Uterus (tissue), 4 donors: ENCODE measurements around the gene LPCAT2. TPM values are rescaled to one million over a fixed set of nuclear protein-coding genes. Genes with fewer than 3 reads are reported as not detected.

Experiments
- DNase-seq, 2 donors: peaks; one replicate each; pipeline ENCODE4 v3.0.0-alpha.2; 2019 to 2020
- H3K27ac ChIP-seq, 2 donors: fragments of 200-600 bp; sonication (generic); 1 replicate in 1 of 2; 2 replicates in 1 of 2; pipeline ENCODE4 v1.5.1; 2016 to 2018
- H3K27me3 ChIP-seq, 2 donors: fragments of 200-600 bp; sonication (generic); one replicate each; pipeline ENCODE4 v1.5.1; 2018 to 2019; ENCODE audit warnings: control low read depth in 1 of 2
- H3K36me3 ChIP-seq, 2 donors: fragments of 200-600 bp; sonication (generic); one replicate each; pipeline ENCODE4 v1.5.1; 2019; ENCODE audit warnings: control low read depth in 1 of 2
- H3K4me1 ChIP-seq, 2 donors: fragments of 200-600 bp; sonication (generic); one replicate each; pipeline ENCODE4 v1.5.1; 2018 to 2019; ENCODE audit warnings: control low read depth in 1 of 2
- H3K4me3 ChIP-seq, 2 donors: fragments of 200-600 bp; sonication (generic); 1 replicate in 1 of 2; 2 replicates in 1 of 2; pipeline ENCODE4 v1.5.1; 2018 to 2019; ENCODE audit warnings: mild to moderate bottlenecking in 1 of 2
- H3K9me3 ChIP-seq, 2 donors: fragments of 200-600 bp; sonication (generic); one replicate each; pipeline ENCODE4 v1.5.1; 2019; ENCODE audit warnings: control low read depth in 1 of 2
- POLR2A ChIP-seq, 2 donors: fragments of 450-650 bp; IDR thresholded peaks; one replicate each; pipeline ENCODE4 v1.6.1; 2016; ENCODE audit warnings: antibody characterized with exemption in 2 of 2, mild to moderate bottlenecking in 1 of 2, moderate library complexity in 1 of 2
- intact Hi-C: fragments of 100-400 bp; cut with DNase I; formaldehyde crosslinking; loops from one replicate; pipeline ENCODE4 v1.15.1; 2023; ENCODE audit warnings: low total_unique reads
- total RNA-seq, 4 donors: library from RNA; depleted of rRNA in 3 of 4; stranded (reverse); fragments of >200 nt in 3 of 4; gene quantifications; one replicate each; pipeline versions ENCODE4 v1.1.0 to v1.2.4, GENCODE V29; 2014 to 2023
- TF ChIP-seq, protein P1 (sequence below), 4 experiments: fragments of 200-600 bp in 2 of 4; fragments of 450-650 bp in 2 of 4; sonication (generic) in 2 of 4; IDR thresholded peaks; one replicate each; pipeline ENCODE4 v1.5.1; 2016 to 2019; ENCODE audit warnings: antibody characterized with exemption in 4 of 4, mild to moderate bottlenecking in 2 of 4, moderate library complexity in 1 of 4
- donor health status: DM: yes; HTN: yes; CAD: no.

LPCAT2 gene
- total RNA-seq, 4 donors from 2014 or later: 28.8 to 52.9 (median 36.3) TPM

DNA sequence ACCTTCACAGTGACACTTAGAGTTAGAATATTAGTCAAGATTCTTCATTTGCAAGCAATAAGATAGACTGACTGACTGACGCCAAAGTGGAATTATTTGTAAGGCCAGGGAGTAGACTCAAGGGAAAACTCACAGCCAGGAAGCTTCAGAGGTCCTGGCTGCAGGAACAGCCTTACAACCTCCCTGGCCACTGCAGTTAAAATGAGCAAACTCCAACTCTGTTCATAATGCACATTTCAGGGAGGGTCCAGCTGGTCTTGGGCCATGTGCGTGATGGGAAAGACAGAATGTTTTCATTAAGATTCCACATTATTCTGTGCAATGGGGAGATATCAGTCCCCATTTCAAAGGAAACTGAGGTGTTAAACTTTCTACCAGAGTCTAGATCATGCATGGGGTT lies 67.5 kb downstream of the LPCAT2 start:
- H3K27me3 ChIP-seq: no peaks in the 10 kb centered on the region
- TF ChIP-seq POLR2A (IDR thresholded peaks at IDR 0.05): no peak
- TF ChIP-seq, protein P1, sequence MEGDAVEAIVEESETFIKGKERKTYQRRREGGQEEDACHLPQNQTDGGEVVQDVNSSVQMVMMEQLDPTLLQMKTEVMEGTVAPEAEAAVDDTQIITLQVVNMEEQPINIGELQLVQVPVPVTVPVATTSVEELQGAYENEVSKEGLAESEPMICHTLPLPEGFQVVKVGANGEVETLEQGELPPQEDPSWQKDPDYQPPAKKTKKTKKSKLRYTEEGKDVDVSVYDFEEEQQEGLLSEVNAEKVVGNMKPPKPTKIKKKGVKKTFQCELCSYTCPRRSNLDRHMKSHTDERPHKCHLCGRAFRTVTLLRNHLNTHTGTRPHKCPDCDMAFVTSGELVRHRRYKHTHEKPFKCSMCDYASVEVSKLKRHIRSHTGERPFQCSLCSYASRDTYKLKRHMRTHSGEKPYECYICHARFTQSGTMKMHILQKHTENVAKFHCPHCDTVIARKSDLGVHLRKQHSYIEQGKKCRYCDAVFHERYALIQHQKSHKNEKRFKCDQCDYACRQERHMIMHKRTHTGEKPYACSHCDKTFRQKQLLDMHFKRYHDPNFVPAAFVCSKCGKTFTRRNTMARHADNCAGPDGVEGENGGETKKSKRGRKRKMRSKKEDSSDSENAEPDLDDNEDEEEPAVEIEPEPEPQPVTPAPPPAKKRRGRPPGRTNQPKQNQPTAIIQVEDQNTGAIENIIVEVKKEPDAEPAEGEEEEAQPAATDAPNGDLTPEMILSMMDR (IDR thresholded peaks at IDR 0.05): no peak
- intact Hi-C loops: no loop called here
- no peaks in the 10 kb centered on the region for H3K36me3 ChIP-seq
- H3K9me3 ChIP-seq: no peaks in the 10 kb centered on the region
- DNase-seq: peak in 1 of 2 donors; percentile 22
- H3K4me3 ChIP-seq: no peak overlapping the region
- no peak overlapping the region for H3K27ac ChIP-seq
- H3K4me1 ChIP-seq: no peaks in the 10 kb centered on the region

- H3K9me3 ChIP-seq: no peaks in the 10 kb centered on the region
- no peaks in the 10 kb centered on the region for H3K4me1 ChIP-seq
- DNase-seq: no peak
- H3K27me3 ChIP-seq: no peaks in the 10 kb centered on the region
- intact Hi-C loops: no loop called here
- H3K36me3 ChIP-seq: no peaks in the 10 kb centered on the region
- no peak overlapping the region for H3K27ac ChIP-seq
- TF ChIP-seq, protein P1 (IDR thresholded peaks at IDR 0.05): no peak
- no peak for TF ChIP-seq POLR2A (IDR thresholded peaks at IDR 0.05)
- no peak overlapping the region for H3K4me3 ChIP-seq
Measured at GRCh38 chr16:55577887-55578286, 69.0 kb downstream of the LPCAT2 start.

DNA sequence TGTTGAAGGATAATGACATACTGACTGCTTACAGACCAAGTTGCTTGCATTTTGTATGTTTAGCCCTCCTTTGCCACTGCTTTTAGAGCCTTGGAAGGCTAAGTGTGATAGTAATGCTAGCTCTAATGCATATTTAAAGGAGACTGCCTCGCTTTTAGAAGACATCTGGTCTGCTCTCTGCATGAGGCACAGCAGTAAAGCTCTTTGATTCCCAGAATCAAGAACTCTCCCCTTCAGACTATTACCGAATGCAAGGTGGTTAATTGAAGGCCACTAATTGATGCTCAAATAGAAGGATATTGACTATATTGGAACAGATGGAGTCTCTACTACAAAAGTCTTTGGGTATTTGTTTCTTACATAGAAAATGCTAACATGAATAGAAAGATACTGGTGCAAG lies 76.8 kb downstream of the LPCAT2 start:
- peaks cover 0 to 3% of the 10 kb centered on the region in 2 donors for H3K27me3 ChIP-seq
- no peaks in the 10 kb centered on the region for H3K9me3 ChIP-seq
- no peaks in the 10 kb centered on the region for H3K36me3 ChIP-seq
- H3K4me1 ChIP-seq: no peaks in the 10 kb centered on the region
- H3K4me3 ChIP-seq: no peak overlapping the region
- no peak for DNase-seq
- intact Hi-C loops: no loop called here
- H3K27ac ChIP-seq: no peak overlapping the region
- TF ChIP-seq, protein P1 (IDR thresholded peaks at IDR 0.05): no peak
- no peak for TF ChIP-seq POLR2A (IDR thresholded peaks at IDR 0.05)

DNA sequence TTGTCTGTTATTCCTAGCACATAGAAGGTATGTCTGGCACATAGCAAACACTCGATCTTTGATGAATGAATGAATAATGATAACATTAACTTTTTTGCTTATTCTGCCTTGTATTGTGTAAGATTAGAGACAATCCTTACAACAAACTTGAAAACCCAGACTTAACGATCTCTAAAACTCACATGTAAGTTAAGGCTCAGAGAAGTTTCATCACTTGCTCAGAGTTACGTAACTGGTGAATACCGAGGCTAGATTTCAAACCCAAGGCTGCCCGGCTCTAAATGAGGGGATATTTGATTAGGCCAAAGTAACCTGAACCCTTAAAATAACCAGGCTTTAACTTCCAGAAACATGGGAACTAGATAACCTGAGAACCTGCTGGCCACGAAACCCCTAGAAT lies 79.9 kb downstream of the LPCAT2 start:
- Histone ChIP-seq H3K36me3 (no peaks in the 10 kb centered on the region), H3K4me3 (no peak overlapping the region), H3K27ac (no peak overlapping the region), H3K4me1 (no peaks in the 10 kb centered on the region), H3K9me3 (no peaks in the 10 kb centered on the region), H3K27me3 (peaks cover 0 to 3% of the 10 kb centered on the region in 2 donors)
- DNase-seq: no peak
- intact Hi-C loops: no loop called here
- TF ChIP-seq, protein P1 (IDR thresholded peaks at IDR 0.05): no peak
- TF ChIP-seq POLR2A (IDR thresholded peaks at IDR 0.05): no peak

- DNase-seq: no peak
- H3K4me3 ChIP-seq: no peak overlapping the region
- intact Hi-C loops: no loop called here
- H3K36me3 ChIP-seq: no peaks in the 10 kb centered on the region
- no peaks in the 10 kb centered on the region for H3K27me3 ChIP-seq
- no peak overlapping the region for H3K27ac ChIP-seq
- no peaks in the 10 kb centered on the region for H3K9me3 ChIP-seq
- TF ChIP-seq, protein P1 (IDR thresholded peaks at IDR 0.05): no peak
- no peak for TF ChIP-seq POLR2A (IDR thresholded peaks at IDR 0.05)
- no peaks in the 10 kb centered on the region for H3K4me1 ChIP-seq
Measured at GRCh38 chr16:55592306-55592705, 83.4 kb downstream of the LPCAT2 start.
